GM21825 (cell line): ENCODE results near the gene ASIC3.
"Not testable (repeated sequence)": the region's sequence is repeated elsewhere in the genome, so short reads cannot be mapped to it uniquely, and the experiment has no call there.

Source experiments
- ATAC-seq: cut with Tn5 transposase; IDR thresholded peaks from one replicate; pipeline ENCODE4 v1.9.1; 2021; ENCODE audit warnings: mild to moderate bottlenecking, moderate library complexity; ENCODE audit not compliant: unreplicated experiment

ASIC3 gene

DNA sequence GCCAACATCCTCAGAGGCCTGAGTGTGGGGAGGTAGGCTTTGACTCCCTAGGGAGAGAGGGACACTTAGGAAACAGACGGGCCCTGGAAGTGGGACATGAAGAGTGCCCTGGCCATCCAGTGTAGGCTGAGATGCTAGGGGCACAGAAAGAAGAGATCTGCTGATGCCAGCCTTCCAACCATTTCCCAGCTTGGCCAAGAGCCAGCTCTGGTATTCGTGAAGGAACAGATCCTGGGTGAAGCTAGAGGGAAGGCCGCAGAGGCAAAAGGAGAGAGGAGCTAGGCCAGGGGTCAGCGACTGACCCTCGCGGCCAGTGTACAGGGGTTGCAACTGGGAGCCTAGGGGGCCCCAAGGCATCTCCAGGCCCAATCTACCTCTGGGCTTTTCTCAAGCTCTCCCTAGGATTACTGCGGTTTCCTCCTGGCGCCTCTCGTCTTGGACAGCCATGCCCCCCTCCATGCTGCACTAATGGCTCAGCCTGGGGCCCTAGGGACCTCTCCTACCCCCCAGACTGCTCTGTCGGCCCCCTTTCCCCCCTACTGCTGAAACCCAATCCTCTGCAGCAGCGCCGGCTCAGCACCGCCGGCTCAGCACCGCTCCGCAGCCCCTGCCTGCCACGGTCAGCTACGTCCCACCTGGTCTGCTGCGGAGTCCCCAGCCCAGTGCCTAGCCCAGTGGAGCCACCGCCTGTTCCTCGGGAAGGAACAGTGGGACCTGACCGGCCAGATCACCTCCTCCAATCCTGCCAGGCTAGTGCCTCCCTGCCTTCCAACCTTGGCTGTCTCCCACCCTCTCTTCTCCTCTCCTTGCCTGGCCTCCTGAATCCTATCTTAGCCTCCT lies at the start of gene ASIC3:
TSS of gene ASIC3 (plus strand) at position 556 of the 840 bp plus-strand sequence. CDS start 355 bp downstream, outside the sequence.
- no peak for ATAC-seq

DNA sequence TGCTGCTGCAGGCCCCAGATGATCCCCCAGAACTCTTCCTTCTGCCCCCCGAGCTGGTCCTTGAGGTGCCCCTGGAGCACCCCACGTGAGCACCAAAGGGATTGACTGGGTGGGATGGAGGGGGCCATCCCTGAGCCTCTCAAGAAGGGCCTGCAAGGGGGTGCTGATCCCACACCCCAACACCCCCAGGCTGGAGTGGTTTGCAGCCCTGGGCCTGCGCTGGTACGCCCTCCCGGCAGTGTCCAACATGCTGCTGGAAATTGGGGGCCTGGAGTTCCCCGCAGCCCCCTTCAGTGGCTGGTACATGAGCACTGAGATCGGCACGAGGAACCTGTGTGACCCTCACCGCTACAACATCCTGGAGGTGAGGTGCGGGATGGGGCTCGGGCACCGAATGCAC lies 49.3 kb upstream of the ASIC3 start:
- ATAC-seq, result no peak

DNA sequence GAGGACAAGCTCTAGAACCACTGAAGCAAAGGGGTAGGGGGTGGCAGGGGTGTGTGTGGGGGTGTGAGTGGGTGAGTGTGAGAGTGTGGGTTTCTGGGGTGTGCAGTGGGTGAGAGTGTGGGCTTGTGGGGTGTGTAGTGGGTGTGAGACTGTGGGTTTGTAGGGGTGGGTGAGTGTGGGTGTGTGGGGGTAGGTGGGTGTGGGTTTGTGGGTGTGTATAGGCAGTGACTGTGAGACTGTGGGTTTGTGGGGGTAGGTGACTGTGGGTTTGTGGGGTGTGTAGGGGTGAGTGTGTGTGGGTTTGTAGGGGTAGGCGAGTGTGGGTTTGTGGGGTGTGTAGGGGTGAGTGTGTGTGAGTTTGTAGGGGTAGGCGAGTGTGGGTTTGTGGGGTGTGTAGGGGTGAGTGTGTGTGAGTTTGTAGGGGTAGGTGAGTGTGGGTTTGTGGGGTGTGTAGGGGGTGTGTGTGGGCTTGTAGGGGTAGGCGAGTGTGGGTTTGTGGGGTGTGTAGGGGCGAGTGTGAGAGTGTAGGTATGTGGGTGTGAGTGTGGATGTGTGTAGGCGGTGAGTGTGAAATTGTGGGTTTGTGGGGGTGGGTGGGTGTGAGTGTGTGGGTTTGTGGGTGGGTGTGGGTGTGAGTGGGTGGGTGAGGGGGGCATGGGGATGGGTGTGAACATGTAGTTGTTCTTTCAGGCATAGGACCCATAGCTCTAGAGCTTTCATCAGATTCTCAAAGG lies 48.7 kb upstream of the ASIC3 start:
- ATAC-seq, result no peak

DNA sequence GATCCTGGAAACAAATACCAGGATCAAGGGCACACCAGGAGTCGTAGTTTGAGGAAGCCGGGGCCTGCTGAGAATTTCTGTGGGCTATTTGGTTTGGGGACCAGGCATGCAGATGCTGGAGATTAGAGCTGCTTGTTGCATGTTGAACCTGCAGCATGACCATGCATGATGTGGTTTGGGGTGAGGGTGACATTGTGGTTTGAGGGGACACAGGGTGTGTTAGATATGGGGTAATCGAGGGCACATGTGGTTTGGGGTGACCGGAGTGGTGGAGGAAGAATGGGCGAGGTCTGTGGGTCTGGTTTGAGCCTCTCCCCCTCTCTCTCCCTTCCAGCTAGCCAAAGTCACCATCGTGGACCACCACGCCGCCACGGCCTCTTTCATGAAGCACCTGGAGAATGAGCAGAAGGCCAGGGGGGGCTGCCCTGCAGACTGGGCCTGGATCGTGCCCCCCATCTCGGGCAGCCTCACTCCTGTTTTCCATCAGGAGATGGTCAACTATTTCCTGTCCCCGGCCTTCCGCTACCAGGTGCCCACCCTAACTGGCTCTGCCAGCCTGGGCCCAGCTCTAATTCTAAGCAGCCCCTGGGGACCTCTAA lies 47.3 kb upstream of the ASIC3 start:
- ATAC-seq, result no peak

DNA sequence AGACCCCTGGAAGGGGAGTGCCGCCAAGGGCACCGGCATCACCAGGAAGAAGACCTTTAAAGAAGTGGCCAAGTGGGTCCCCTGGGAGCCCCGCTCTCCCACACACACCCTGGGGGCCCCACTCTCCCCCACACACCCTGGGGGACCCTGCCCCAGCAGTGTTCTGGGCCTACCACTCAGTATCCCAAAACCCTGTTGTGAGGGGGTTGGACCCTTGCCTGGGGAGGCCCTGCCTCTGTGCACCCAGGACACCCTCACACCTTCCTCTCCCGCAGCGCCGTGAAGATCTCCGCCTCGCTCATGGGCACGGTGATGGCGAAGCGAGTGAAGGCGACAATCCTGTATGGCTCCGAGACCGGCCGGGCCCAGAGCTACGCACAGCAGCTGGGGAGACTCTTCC lies 46.8 kb upstream of the ASIC3 start:
- no peak for ATAC-seq

DNA sequence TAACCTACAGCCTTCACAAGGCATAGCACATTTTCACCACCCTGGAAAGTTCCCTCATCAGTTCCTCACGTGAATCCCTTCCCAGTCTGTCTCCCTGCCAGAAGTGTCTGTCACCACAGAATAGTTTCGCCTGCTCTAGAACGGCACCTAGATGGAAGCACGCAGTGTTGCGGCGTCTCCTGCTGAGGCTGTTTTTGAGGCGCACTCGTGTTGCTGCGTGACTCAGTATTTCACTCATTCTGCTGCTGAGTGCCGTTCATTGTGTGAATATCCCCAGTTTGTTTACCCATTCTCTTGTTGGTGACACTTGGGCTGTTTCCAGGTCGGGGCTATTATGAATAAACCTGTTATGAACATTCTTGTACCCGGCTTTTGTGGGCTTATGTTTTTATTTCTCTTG lies 44.8 kb upstream of the ASIC3 start:
- ATAC-seq, result no peak

DNA sequence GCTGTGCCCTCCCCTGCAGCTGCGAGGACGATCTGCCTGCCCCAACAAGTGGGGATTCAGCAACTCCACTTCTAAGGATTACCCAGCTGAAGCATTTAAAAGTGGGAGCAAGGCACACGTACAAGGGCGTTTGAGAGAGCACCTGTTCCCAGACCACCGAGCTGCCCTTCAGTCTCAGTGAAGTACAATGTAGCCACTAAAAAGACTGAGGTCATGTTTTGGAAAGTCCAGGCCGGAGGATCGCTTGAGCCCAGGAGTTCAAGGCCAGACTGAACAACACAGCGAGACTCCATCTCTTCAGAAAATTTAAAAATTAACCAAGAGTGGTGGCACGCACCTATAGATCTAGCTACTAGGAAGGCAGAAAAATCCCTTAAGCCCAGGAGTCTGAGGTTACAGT lies 42.8 kb upstream of the ASIC3 start:
- ATAC-seq, result no peak

DNA sequence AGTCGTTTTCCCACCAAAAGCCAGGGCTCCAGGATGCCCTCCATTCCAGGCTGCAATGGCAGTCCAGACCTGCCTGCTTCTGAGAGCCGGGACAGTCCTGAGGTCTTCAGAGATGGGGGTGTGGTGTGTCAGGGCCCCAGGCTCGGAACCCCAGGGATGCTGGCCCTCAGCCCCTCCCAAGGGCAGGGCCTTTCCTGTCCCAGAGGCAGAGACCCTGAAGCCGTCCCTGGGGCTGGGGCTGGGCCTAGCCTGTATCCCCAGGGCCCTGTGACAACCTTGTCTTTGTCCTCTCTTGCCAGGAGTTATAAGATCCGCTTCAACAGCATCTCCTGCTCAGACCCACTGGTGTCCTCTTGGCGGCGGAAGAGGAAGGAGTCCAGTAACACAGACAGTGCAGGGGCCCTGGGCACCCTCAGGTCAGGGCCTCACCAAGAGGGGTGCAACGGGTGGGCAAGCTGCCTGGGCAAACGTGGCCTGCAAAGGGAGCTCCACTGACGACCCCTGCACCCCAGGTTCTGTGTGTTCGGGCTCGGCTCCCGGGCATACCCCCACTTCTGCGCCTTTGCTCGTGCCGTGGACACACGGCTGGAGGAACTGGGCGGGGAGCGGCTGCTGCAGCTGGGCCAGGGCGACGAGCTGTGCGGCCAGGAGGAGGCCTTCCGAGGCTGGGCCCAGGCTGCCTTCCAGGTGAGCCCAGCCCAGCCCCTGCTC lies 41.6 kb upstream of the ASIC3 start:
- ATAC-seq, result no peak

DNA sequence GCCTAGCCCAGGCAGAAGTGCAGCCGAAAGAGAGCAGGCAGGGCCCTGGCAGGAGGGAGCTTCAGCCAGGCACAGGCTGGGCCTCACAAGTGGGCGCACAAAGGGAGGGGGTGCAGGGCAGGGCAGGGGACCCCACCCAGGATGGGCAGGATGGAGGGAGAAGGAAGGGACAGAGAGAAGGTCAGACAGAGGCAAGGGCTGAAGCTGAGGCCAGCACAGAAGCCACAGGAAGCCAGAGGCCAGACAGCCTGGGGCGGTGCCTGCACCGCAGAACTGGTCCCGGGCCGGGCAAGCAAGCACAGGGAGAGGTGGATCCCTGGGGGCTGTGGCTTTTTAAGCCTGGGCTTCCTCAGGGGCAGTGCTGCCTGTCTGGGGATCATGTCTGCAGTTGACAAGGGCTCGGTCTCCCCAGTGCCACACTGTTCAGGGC lies 40.8 kb upstream of the ASIC3 start:
- no peak for ATAC-seq

DNA sequence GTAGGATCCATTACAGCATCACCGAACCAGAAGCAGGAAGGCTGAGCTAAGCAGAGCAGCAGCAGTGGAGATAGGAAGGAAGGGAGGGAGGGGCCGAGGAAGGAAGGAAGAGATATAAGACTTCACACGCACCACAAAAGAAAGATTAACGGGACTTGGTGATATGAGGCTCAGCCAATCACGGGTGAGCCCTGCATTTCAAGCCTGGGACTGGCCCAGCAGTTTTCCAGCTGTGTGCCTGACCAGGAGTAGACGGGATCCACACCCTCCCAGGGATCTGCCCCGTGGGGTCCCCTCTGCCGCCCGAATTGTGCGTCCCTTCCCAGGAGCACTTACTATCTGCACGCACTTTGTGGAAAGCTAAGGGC lies 40.2 kb upstream of the ASIC3 start:
- ATAC-seq, result no peak

DNA sequence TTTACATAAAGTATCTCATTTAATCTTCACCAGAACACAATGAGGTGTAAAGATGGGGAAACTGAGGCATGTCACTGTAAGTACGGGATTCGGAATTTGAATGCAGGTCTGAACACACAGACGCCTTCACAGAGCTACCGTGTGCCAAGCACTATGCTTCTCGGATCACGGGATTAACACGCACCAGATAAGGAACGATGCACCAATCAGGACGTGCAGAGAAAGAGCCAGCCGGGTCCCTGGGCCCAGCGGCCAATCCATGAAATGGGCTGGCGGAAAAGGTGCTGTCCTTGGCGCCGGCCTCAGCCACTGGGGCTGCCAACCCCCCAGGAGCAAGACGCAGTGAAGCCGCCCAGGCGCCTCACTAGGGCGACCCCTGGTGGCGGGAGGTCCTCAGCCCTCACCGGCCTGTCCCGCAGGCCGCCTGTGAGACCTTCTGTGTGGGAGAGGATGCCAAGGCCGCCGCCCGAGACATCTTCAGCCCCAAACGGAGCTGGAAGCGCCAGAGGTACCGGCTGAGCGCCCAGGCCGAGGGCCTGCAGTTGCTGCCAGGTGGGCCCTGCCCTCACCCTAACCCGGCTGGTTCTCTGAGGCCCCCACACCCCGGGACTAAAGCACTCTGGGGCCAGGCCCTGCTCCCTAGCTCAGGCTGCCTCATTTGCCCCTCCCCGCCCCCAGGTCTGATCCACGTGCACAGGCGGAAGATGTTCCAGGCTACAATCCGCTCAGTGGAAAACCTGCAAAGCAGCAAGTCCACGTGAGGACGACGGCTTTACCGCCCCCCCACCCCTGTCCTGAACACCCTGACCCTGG lies 39.6 kb upstream of the ASIC3 start:
- ATAC-seq, result no peak

DNA sequence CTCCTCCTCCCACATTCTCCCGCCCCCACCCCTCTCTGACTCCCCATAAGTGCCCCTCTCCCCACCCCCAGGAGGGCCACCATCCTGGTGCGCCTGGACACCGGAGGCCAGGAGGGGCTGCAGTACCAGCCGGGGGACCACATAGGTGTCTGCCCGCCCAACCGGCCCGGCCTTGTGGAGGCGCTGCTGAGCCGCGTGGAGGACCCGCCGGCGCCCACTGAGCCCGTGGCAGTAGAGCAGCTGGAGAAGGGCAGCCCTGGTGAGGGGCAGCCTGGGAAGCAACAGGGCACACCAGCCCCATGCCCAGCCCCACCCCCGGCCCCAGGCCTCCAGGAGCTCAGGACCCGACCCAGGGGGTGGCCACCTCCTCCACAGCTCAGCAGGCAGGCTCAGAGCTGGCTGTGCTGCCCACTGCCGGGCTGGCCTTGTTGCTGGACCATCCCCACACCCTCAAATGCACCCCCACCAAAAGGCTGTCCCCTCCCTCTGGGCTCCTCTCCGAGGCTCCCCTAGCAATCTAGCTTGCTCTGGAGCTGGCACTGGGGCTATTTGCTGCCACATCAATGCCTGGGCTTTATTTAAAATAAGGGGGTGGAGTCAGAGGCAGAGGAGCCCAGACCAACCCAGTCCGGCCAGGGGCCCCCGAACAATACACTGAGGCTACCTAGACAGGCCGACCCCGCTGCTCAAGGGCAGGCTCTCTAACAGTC lies 38.8 kb upstream of the ASIC3 start:
- no peak for ATAC-seq

DNA sequence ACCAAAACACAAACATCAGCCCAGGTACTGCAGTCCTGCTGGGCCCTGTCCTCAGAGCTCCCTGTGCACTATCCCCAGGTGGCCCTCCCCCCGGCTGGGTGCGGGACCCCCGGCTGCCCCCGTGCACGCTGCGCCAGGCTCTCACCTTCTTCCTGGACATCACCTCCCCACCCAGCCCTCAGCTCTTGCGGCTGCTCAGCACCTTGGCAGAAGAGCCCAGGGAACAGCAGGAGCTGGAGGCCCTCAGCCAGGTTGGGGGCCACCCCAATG lies 38.4 kb upstream of the ASIC3 start:
- ATAC-seq, result no peak

DNA sequence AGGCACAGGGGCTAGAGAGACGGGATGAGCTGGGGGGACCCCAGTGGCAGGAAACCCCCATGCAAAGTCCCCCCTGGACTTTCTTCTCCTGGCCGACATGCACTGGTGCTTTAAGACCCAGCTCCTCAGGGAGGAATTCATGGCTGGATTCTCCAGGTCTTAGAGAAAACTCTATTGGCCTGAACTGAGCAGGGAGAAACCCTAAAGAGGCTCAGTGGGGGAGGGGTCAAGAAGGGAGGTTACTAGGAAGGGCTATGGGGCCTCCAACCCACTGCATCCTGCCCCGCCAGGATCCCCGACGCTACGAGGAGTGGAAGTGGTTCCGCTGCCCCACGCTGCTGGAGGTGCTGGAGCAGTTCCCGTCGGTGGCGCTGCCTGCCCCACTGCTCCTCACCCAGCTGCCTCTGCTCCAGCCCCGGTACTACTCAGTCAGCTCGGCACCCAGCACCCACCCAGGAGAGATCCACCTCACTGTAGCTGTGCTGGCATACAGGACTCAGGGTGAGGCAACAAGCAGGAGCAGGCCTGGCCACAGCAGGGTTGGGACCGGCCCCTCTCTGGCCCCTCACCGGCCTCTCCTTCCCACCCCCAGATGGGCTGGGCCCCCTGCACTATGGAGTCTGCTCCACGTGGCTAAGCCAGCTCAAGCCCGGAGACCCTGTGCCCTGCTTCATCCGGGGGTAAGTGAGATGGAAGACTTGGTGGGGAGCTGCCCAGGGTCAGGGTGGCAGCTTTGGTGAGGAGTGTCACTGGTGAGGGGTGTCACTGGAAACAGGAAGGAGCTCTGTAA lies 37.8 kb upstream of the ASIC3 start:
- no peak for ATAC-seq

DNA sequence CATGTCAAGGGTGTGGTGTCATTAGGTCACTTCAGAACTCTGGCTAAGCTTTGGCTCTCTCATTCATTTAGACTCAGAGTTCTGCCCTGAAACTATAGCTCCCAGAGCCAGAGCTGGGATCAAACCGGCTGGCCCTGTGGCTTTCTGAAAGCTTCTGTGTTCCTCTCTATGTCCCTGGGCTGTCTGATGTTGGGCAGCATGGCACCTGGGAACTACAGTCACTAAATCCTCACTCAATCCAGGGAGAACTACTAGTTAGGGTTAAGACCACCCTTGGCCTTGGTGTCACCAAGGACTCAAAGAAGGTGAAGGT lies 37.3 kb upstream of the ASIC3 start:
- no peak for ATAC-seq

DNA sequence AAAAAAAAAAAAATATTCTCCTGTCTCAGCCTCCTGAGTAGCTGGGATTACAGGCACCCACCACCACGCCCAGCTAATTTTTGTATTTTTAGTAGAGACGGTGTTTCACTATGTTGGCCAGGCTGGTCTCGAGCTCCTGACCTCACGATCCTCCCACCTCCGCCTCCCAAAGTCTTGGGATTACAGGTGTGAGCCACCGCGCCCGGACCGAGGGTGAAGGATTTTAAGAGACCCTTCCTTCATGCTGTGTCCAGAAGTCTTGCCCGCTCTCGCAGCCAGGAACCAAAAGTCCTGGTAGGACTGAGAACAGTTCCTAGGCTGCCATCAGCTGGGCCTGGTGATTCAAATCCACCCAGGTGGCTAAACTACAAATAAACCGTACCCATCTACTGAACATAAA lies 36.7 kb upstream of the ASIC3 start:
- ATAC-seq, result not testable (repeated sequence)

DNA sequence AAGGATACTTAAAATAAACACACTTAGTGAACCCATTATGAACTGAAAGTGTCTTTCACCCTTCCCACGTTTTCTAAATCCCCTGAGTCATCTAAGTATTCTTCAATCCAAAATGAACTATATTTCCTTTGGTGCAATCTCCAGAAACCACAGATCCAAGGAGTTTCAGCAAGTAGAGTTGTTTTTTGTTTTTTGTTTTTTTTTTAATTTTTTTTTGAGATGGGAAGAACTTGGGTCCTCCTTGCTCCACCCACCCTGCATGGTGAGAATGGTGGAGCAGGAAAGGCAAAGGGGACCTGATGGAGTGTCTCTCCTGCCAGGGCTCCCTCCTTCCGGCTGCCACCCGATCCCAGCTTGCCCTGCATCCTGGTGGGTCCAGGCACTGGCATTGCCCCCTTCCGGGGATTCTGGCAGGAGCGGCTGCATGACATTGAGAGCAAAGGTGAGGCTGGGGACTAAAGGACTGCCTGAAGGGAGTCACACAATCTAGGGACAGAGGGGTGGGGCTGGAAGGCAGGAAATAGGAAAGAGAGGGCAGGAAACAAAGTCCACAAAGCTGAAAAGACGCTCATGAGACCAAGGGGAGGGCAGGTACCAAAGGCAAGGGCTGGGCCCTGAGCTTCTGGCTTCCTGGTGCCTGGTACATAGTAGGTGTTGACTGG lies 36.2 kb upstream of the ASIC3 start:
- ATAC-seq, result no peak

DNA sequence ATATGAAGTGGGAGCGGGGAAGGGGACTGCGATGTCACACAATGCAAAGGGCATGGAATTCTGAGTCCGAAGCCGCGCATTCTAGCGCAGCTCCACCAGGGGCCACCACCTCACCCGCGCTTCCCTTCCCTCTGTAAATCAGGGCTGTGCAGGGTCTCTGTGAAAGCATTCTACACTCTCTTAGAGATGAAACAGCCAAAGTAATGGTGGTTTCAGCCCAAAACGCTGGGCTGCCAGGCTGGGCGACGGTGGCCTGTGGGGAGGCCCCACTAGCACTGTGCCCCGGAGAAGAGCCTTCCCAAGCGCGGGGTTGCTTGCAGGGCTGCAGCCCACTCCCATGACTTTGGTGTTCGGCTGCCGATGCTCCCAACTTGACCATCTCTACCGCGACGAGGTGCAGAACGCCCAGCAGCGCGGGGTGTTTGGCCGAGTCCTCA lies 35.4 kb upstream of the ASIC3 start:
- ATAC-seq, result no peak

DNA sequence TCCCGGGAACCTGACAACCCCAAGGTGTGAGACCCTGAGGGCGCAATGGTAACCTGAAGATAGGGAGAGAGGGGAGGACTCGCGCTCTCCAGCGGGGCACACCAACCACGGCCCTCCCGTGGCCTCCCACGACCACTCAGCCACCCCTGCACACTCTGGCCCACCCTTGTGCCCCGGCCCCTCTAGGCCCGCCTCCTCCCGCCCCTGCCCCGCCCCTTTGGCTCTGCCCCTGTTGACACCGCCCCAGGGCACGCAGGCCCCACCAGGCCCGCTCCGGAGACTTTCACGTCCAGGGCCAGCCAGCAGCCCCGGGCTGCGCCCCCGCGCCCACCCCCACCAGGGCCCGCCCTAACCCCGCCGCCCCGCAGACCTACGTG lies 35.0 kb upstream of the ASIC3 start:
- ATAC-seq, result no peak
